Measurements from ENCODE around the gene CDK14. TPM values are rescaled to one million over a fixed set of nuclear protein-coding genes. Genes with fewer than 3 reads are reported as not detected.

The CDK14 gene
- total and polyA plus RNA-seq, 2 donors (not counting 1 experiment from before 2014, with no cell fraction given) = 23.6 to 41.1 TPM

GRCh38 chr7:90593205-90593604, 2.9 kb upstream of the CDK14 start:
- Histone ChIP-seq H3K4me3 (replicated peaks in 1 of 4; ENCODE audit: control extremely low read depth in 1 of 4, insufficient read depth in 1 of 4, low read depth in 3 of 4, low read length in 4 of 4) (no peak overlapping the region), H4K20me1 (ENCODE audit: control insufficient read depth, extremely low read depth, insufficient read depth, low read length) (no peaks in the 10 kb centered on the region), H2AFZ (ENCODE audit: low read length) (no peak overlapping the region), H3K79me2 (ENCODE audit: control insufficient read depth, insufficient read depth, low read length) (peaks cover 16% of the 10 kb centered on the region), H3K9me3 (ENCODE audit: control insufficient read depth, insufficient read depth, low read depth, low read length) (no peaks in the 10 kb centered on the region), H3K9ac (ENCODE audit: insufficient read depth, low read length) (no peak overlapping the region), H3K27me3 (ENCODE audit: control insufficient read depth, insufficient read depth, low read length) (no peaks in the 10 kb centered on the region), H3K4me2 (ENCODE audit: extremely low read depth, insufficient read depth, low read length) (no peak overlapping the region), H3K4me1 (ENCODE audit: control insufficient read depth, extremely low read depth, insufficient read depth, low read length) (peaks cover 6% of the 10 kb centered on the region), H3K36me3 (ENCODE audit: control insufficient read depth, insufficient read depth, low read length) (no peaks in the 10 kb centered on the region), H3K27ac (ENCODE audit: insufficient read depth, low read length) (no peak overlapping the region)
- DNase-seq (ENCODE audit: low read depth in 2 of 2) = no peak
- TF ChIP-seq, protein P1, sequence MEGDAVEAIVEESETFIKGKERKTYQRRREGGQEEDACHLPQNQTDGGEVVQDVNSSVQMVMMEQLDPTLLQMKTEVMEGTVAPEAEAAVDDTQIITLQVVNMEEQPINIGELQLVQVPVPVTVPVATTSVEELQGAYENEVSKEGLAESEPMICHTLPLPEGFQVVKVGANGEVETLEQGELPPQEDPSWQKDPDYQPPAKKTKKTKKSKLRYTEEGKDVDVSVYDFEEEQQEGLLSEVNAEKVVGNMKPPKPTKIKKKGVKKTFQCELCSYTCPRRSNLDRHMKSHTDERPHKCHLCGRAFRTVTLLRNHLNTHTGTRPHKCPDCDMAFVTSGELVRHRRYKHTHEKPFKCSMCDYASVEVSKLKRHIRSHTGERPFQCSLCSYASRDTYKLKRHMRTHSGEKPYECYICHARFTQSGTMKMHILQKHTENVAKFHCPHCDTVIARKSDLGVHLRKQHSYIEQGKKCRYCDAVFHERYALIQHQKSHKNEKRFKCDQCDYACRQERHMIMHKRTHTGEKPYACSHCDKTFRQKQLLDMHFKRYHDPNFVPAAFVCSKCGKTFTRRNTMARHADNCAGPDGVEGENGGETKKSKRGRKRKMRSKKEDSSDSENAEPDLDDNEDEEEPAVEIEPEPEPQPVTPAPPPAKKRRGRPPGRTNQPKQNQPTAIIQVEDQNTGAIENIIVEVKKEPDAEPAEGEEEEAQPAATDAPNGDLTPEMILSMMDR (conservative IDR thresholded peaks at IDR 0.05 in 1 of 2, IDR thresholded peaks at IDR 0.05 in 1 of 2; ENCODE audit: low read depth in 1 of 2, low read length in 2 of 2) = no peak
- TF ChIP-seq EZH2 (IDR thresholded peaks at IDR 0.05; ENCODE audit: low read length, missing control alignments) = no peak

DNA sequence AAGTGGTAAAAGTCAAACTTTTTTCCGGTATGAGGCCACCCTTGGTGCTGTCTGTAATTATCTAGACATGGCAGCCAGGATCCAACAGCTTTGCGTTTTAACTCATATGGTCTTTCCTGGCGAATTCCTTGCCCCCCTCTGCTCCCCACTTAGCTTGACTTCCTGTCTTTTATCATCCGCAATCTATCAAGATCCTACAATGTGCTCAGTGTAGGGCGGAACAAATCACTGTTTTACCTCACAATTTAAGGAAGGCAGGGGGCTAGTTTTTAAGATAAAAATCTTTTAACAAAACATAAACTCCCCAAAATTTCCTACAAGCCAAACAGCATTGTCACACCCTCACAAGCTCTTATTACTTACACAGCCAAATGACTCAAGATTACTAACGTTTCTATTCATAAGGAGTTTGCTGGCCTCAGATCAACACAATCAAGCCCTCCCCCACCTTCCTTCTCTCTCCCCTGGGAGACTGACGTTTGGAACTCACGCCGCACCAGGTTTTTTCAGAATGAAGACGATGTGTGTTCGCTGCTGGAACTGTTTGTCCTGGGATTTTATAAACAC, 1.3 kb upstream of the CDK14 start:
- Histone ChIP-seq H3K4me2 (ENCODE audit: extremely low read depth, insufficient read depth, low read length) (peak overlapping the region; percentile 89), H3K27ac (ENCODE audit: insufficient read depth, low read length) (peak overlapping the region; percentile 81), H3K79me2 (ENCODE audit: control insufficient read depth, insufficient read depth, low read length) (peaks cover 30% of the 10 kb centered on the region), H3K9ac (ENCODE audit: insufficient read depth, low read length) (no peak overlapping the region), H3K36me3 (ENCODE audit: control insufficient read depth, insufficient read depth, low read length) (no peaks in the 10 kb centered on the region), H3K4me1 (ENCODE audit: control insufficient read depth, extremely low read depth, insufficient read depth, low read length) (peaks cover 10% of the 10 kb centered on the region), H3K27me3 (ENCODE audit: control insufficient read depth, insufficient read depth, low read length) (no peaks in the 10 kb centered on the region), H3K9me3 (ENCODE audit: control insufficient read depth, insufficient read depth, low read depth, low read length) (no peaks in the 10 kb centered on the region), H4K20me1 (ENCODE audit: control insufficient read depth, extremely low read depth, insufficient read depth, low read length) (no peaks in the 10 kb centered on the region), H2AFZ (ENCODE audit: low read length) (peak overlapping the region; percentile 85), H3K4me3 (replicated peaks in 1 of 4; ENCODE audit: control extremely low read depth in 1 of 4, insufficient read depth in 1 of 4, low read depth in 3 of 4, low read length in 4 of 4) (peak overlapping the region; percentile 48 to 89 (median 64))
- TF ChIP-seq, protein P1 (conservative IDR thresholded peaks at IDR 0.05 in 1 of 2, IDR thresholded peaks at IDR 0.05 in 1 of 2; ENCODE audit: low read depth in 1 of 2, low read length in 2 of 2) = no peak
- TF ChIP-seq EZH2 (IDR thresholded peaks at IDR 0.05; ENCODE audit: low read length, missing control alignments) = no peak
- DNase-seq (ENCODE audit: low read depth in 2 of 2) = peak; percentile 83 to 96

DNA sequence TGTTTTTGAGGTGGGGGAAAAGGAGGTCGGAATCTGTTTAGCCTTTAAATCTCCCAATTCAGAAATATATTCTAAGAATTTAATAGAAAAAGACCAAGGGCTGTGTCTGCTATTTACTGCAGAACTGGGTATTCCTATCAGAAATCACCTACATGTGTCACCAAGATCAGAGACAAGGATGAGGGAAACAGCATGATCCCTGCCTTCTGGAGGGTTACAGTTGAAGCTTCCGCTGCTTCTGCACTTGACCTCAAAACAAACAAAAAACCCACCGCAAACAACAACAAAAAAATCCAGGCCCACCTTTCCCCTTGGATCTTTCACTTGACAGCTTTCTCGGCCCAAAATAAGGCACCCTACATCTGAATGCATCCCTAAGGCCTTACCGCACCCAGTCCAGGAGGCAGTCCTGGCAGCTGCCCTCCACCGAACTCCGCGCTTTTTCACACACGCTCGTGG, 750 bp upstream of the CDK14 start:
- DNase-seq (ENCODE audit: low read depth in 2 of 2) = peak; percentile 25 to 42
- H3K9me3 ChIP-seq (ENCODE audit: control insufficient read depth, insufficient read depth, low read depth, low read length) = no peaks in the 10 kb centered on the region
- TF ChIP-seq EZH2 (IDR thresholded peaks at IDR 0.05; ENCODE audit: low read length, missing control alignments) = no peak
- TF ChIP-seq, protein P1 (conservative IDR thresholded peaks at IDR 0.05 in 1 of 2, IDR thresholded peaks at IDR 0.05 in 1 of 2; ENCODE audit: low read depth in 1 of 2, low read length in 2 of 2) = no peak
- H3K36me3 ChIP-seq (ENCODE audit: control insufficient read depth, insufficient read depth, low read length) = no peaks in the 10 kb centered on the region
- no peaks in the 10 kb centered on the region for H3K27me3 ChIP-seq (ENCODE audit: control insufficient read depth, insufficient read depth, low read length)
- H3K4me1 ChIP-seq (ENCODE audit: control insufficient read depth, extremely low read depth, insufficient read depth, low read length) = peaks cover 10% of the 10 kb centered on the region
- H2AFZ ChIP-seq (ENCODE audit: low read length) = peak overlapping the region; percentile 85
- peak overlapping the region; percentile 48 to 89 (median 64) for H3K4me3 ChIP-seq (replicated peaks in 1 of 4; ENCODE audit: control extremely low read depth in 1 of 4, insufficient read depth in 1 of 4, low read depth in 3 of 4, low read length in 4 of 4)
- H3K4me2 ChIP-seq (ENCODE audit: extremely low read depth, insufficient read depth, low read length) = peak overlapping the region; percentile 89
- peaks cover 34% of the 10 kb centered on the region for H3K79me2 ChIP-seq (ENCODE audit: control insufficient read depth, insufficient read depth, low read length)
- no peaks in the 10 kb centered on the region for H4K20me1 ChIP-seq (ENCODE audit: control insufficient read depth, extremely low read depth, insufficient read depth, low read length)
- peak overlapping the region; percentile 57 for H3K9ac ChIP-seq (ENCODE audit: insufficient read depth, low read length)
- H3K27ac ChIP-seq (ENCODE audit: insufficient read depth, low read length) = peak overlapping the region; percentile 81

Measured in fibroblast of lung (primary cell).